GM21515 (cell line): ENCODE data around the gene MICAL2.

Experiments
- ATAC-seq: cut with Tn5 transposase; IDR thresholded peaks from one replicate; pipeline ENCODE4 v1.9.1; 2021; ENCODE audit not compliant: unreplicated experiment

MICAL2 gene

DNA sequence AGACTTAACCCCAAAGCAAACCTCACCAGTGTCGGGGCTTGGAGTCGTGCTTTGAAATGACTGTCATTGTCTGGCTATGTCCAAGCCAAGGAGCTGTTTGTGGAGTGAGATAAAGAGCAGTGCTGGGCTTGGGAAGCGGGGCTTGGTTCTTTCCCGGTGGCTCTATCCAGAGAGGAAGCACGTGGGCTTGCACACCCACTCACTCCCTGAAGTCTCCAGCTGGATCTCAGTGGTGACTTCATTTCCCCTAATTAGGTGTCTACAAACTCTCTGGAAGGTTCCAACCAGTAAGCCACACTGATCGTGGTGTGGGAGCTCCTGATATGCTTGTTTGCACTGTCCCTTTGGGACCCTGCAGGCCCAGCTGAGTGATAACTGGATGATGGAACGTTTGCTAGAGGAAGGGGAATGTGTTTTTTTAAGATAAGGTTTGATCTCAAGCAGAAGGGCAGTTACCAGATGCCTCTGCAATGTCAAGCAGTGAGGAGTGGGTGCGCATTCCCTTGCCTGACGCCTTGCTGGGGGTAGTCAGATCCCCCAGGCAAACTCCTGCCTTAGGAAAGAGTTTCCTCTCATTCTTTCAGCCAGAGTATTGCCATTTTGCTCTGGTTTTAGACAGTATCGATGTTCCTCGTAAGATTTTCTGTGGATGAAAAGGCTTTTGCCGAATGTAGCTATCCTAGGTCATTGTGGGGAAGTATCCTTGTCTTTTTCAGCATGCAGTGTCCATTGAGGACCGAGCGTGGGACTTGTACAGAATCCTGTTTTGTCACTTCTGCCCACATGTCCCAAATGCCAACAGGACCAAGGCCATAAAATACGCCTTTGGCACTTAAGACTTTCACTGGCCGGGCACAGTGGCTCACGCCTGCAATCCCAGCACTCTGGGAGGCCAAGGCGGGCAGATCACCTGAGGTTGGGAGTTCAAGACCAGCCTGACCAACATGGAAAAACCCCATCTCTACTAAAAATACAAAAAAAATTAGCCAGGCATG is 90.9 kb downstream of the MICAL2 start:
- no peak for ATAC-seq

DNA sequence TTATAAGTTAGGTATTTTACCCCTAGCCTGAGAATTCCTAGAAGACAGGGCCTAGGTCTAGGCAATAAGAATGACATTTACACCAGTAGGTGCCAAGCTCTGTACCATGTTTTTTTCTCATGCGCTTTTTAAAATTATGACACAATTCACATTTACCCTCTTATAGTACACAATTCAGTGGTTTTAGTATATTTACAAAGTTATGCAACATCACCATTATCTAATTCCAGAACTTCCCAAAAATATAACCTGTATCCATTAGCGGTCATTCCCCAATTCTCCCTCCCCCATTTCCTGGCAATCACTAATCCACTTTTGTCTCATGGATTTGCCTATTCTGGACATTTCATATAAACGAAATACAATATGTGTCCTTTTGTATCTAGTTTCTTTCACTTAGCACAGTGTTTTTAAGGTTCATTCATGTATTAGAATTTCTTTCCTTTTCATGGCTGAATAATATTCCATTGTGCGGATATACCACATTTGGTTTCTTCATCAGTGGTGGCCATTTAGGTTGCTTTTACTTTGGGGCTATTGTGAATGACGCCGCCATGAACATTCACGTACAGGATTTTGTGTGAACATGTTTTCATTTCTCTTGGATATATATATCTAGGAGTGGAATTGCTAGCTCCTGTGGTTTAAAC is 92.4 kb downstream of the MICAL2 start:
- ATAC-seq = no peak

DNA sequence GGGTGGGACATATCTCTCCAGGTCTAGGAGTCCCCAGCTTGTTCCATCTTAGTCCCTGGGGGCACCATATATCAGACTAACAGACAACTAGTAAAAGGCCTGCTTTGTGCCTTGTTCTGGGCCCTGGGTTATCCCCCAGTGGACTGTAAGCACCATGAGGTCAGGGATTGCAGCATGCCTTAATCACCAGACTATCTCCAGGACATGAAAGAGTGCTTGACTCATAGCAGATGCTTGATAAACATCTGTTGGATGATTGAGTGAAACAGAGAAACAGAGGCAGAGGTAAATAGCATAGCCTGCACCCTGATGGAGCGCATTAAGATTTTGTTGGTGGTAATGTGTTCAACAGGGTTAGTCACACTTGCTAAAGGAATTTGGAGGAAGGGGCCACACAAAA is 94.1 kb downstream of the MICAL2 start:
- ATAC-seq = no peak

DNA sequence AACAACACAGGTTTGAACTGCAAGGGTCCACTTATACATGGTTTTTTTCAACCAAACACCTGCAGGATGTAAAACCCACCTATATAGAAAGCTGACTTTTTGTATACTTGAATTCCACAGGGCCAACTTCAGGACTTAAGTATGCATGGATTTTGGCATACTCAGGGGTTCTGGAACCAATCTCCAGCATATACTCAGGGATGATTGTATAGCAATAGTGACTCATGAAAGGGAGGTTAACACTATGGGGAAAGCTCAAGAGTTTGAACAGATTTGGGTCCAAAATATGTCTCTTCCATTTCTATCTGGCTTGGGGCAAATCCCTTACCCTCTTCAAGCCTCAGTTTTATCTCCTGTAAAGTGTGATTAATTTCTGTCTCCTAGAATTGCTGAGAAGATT is 94.9 kb downstream of the MICAL2 start:
- ATAC-seq = no peak

DNA sequence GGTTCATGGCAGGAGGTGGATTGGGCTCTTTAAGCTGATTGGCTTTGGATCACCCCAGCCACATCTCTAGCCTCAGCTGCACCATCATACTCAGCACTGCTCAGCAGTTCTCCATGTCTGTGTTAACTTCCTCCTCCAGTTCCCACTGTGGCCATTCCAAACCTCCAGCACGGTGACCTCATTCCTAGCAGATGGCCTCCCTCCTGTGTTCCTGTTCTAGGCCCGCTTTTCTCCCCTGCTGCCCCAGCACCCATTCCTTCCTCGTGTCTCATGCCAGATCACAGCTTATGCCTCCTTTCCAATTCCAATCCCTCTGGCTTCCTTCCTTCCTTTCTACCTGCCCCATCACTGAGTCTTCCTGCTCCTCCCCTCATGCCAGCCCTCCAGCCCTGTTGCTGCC is 96.1 kb downstream of the MICAL2 start:
- ATAC-seq = no peak

DNA sequence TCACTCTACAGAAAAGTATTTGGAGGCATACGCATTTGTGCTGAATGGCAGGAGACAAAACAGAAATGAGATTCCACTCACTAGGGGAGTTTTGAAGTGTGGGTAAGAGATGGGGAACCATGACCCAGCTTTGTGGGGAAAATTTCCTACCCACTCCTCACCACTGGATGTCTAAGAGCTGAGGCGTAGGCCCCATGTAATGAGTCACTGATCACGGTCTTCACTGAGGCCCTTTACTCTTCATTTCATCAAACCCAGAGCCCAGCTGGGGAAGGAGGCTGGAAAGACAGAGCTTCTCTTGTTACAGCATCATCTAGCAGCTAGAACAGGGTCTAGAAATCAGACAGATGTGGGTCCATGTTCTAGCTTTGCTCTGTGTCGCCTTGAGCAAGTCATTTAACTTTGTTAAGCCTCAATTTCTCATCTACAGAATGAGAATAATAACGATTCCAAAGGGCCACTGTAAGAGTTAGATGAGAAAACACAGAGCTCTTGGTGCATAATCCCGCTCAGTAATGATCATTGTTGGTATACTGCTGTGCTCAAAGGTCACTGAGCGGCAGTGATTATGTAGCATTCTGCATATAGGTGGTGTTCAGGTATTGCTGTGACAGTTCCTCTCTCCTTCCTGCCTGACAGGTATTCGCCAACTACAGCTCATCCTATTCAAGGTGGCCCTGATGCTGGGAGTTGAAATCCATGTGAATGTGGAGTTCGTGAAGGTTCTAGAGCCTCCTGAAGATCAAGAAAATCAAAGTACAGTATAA is 97.2 kb downstream of the MICAL2 start:
- ATAC-seq = no peak

DNA sequence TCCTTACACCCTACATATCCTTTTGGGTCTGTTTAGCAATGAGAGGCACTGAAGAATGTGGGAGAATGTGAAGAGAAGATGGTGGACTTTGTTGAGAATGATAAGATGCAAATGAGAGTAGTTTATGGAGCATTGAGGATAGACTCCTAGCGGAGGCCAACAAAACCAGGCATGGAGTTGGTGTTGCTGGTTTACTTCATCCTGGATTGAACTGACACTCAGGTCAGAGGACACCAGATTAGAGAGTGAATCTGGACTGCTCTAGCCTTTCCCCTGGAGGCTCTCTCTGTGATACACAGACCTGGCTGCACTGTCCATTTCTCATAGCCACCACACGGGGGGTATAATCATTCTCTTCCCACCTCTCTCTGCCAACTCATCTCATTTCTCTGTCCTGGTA is 98.7 kb downstream of the MICAL2 start:
- ATAC-seq = no peak

DNA sequence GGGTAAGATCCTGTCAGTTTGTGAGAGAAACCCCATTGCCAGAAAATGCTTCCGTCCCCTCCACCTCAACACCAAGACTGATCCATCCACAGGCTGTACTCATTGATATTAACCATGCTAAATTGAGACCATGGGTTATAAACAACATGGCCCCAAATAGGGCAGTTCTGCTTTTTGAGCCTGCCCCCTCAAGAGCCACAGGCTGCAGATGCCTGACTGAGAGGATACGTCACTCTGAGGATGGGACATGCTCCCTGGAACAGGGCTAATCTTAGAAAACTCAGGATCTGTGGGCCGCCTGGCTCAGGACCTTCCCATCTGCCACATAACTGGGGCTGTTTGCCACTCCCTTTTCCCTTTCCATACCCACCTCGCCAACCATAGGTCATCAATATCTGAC is 99.8 kb downstream of the MICAL2 start:
- no peak for ATAC-seq

DNA sequence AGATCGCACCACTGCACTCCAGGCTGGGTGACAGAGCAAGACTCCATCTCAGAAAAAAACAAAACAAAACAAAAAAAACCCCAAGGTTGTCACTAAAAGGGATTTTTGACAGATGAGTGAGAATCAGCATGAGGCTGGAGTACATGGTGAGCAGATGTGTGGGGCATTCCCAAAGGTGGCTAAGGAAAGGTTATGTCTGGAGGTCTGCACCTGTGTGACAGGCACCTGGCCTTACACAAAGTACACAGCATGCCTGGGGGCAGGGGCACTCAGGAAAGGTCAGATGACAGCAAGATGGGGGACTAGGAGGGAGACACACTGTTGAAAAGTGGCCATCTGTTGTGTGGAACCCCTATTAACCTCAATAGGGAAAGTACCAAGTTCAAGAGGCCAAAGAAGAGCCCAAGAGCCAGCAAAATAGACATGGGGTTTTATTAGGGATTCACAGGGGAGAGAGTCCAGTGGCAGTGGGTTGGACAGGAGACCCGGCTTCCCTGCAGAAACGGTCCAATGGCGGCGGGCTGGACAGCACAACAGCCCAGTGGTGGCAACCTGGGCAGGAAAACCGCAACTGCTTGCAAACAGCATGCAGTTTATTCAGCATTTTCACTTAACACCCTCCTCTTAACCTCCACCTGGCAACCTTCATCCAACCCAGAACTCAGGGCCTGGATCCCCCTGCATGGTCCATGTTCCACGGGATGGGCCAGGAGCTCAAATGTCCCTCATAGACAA is 101.1 kb downstream of the MICAL2 start:
- no peak for ATAC-seq

DNA sequence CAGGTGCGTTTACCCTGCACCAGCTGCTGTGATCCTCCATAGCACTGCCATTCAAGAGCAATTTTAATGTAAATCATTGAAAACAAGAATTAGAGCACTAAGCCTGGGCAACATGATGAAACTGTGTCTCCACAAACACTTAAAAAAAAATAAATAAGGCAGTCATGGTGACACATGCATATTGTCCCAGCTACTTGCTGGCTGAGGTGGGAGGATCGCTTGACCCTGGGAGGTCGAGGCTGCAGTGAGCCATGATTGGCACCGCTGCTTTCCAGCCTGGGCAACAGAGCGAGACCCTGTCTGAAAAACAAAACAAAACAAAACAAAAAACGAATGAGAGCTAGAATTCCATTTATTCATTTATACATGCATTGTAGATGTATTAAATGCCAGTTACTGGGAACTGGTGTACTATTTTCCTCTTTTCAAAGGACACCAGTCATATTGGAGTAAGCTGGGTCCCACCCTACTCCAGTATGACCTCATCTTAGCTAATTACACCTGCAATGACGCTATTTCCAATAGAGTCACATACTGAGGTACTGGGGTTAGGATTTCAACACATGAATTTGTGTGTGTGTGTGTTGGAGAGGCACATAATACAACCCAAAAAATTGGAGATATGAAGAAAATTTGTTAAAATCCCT is 101.9 kb downstream of the MICAL2 start:
- no peak for ATAC-seq

DNA sequence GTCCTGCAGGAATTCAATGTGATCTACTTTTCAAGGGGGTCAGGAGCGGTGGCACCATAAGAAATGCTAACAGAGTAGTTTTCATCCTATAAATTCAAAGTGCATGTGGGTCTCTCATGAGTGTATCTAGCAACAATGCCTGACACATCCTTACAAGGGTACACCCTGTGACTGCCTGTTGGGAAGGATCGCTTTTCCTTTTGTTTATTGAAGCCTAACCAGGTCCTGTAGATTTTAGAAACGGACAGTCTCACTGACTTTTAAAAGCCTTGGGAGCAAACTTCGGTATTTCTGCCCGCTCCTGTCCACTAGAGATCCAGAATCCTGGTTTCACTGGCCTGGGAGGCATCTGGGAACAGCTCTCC is 102.4 kb downstream of the MICAL2 start:
- no peak for ATAC-seq

DNA sequence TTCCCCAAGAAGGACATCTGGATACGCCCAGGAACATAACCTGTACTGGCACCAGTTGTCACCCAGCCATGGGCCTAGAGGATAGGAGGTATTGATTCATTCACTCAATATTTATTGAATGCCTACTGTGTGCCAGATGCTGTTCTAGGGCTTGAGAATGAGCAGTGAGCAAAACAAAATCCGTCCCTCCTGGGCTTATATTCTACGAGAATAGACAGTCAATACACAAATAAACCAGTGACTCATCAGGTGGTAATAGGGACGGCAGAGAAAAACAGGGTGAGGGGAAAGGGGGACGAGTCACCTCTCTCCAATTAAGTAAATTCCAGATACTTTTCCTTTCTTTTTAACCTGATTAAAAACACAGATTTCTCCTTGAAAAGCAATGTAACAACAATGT is 103.5 kb downstream of the MICAL2 start:
- ATAC-seq = no peak

DNA sequence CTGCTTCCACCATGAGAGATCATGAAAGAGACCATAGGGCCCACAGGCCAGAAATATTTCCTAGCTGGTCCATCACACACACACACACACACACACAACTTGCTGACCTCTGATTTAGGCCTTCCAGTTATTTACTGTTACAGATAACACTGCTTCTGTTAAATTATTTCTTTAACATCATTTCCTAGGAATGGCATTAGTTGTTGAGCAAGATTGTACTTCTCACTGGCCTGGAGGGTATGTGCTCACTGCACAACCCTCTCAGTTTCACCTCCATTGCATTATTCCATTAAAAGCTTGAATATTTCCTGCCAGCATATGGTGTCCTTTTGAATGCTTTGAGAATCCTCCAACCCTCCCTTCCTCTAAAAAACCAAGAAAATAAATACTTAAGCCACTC is 104.4 kb downstream of the MICAL2 start:
- no peak for ATAC-seq

DNA sequence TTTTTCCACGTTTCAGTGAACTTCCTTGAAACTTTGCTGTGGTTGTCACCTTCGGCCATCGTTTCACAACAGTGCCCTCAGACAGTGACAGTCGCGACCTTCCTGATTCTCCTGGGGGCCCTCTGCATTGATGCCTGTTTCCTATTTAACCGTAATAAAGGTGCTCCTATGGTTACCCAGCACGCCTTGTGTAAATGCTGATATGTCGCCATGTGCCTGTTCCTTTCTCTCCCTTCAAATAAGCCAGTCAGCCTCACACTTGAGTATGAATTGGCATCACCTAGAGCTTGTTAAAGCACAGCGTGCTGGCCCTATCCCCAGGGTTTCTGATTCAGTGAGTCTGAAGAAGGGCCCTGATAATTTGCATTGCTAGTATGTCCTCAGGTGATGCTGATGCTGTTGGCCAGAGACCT is 104.8 kb downstream of the MICAL2 start:
- ATAC-seq = no peak

DNA sequence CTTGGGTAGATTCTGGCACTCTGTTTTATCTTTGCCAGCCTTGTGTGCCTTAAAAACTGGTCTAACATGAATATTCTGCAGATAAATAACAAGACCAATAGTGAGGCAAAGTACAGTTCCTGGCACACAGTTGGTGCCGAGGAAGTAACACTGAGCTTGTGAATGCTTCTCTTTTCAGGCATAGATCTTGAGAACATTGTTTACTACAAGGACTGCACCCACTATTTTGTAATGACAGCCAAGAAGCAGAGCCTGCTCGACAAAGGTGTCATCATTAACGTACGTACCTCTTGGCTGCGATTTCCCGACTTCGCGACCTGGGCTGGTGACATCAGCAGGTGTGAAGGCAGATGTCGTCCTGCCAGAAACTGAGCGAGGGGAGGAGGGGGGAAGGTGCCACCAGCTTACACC is 105.7 kb downstream of the MICAL2 start:
- no peak for ATAC-seq

DNA sequence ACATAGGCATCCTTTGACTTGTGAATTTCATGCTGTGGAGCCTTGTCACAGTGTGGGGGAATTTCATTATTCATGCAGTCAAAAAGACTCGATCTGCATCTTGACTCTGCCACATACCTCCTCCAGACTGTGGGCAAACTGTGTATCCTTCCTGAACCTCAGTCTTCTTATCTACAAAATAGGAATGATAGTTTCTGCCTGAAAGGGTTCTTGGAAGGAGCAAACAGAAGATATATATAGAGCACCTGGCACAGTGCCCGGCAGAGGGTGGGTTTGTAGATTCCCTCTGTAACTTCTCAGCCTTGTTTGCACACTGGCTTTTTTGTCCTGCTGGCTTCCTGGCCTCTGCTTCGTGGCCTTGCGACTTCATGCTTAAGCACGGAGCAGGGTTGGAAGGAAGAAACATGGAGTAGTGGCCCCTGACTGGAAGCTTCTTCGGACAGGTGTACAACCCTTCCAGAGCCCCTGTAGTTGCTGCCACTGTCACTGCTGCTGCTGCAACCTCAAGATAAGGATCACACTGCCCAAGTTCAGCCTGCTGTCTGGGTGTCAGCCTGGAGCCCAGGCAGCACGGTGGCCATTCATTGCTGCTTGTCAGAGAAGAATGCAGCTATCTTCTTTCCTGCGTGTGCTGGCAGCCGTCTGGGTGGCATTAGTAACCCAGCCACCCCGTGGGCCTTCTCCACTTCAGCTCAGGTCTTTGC is 106.4 kb downstream of the MICAL2 start:
- no peak for ATAC-seq

DNA sequence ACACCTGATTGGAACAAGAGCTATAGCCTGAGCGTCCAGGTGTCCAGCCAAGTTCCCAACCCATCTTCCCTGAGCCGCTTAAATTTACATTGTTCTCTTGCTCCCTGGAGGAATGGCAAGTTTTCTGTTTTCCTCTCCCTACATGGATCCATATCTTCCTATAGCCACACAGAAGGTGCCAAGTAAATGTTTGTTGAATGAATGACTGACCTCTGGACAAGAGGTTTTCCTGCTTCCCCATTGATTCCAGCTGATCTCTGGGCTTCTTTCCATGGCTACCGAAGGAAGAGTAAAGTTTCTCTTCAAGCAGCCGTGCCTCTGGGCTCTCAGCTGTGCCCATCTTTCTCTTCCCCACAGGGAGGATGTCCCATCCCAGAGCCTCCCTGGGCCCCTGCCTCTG is 107.5 kb downstream of the MICAL2 start:
- no peak for ATAC-seq

DNA sequence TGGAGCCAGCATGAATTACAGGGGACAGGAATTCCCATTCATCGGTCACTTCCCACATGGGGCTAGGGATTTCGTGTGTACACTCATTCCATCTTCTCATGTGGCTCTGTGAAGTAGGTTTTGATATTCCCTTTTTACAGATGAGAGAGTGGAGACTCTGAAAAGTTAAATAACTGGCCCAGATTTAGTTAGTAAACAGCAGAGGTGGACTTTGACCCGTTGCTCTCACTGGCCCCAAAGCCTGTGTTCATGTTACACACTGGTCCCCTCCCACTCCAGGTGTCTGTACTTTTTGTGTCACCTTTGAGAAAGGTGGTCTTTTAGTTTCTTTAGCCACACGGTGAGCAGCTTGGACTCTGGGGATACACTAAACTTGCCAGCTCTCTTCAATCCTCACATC is 108.5 kb downstream of the MICAL2 start:
- ATAC-seq = no peak

DNA sequence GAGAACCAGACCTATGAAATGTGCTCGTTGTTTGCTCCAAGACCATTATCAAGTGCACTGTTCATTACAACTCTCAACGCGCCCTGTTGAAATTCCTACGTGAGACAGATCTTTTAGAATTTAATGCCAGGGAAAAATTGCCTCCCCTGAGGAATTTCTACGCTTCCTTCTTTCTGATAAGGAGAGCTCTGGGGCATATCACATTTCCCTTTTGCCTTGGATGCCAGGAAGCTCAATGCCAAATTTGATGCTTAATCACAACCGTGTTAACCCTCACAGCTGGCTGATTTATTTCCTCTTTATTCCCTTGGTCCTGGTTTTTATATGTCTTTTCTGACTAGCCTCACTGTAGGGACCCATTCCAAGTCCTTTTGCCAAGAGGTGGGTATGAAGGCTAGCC is 109.4 kb downstream of the MICAL2 start:
- ATAC-seq = no peak

DNA sequence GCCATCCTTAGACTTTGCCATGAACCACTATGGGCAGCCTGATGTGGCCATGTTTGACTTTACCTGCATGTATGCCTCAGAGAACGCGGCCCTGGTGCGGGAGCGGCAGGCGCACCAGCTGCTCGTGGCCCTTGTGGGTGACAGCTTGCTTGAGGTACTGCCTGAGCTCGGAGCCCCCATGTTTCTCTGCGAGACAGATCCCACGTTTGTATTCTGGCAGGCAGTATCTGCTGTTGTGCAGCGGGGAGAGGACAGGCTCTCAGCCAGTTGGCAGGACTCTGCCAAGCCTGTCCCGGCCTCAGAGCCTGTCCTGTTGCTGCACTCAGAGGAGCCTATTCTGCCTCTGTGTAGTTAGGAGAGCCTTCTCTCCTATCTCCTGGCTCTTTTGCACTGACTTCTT is 109.9 kb downstream of the MICAL2 start:
- ATAC-seq = no peak
